Tibial nerve (tissue), 4 donors: ENCODE measurements around the gene G6PD.

Experiments
- EP300 ChIP-seq, 2 donors: sonication (generic); formaldehyde crosslinking; IDR thresholded peaks; one replicate each; pipeline ENCODE4 v1.6.1; 2017; ENCODE audit warnings: antibody characterized with exemption in 2 of 2, mild to moderate bottlenecking in 1 of 2
- TF ChIP-seq, protein P1 (sequence below), 5 experiments: fragments of 200-600 bp in 3 of 5; fragments of 450-650 bp in 2 of 5; sonication (generic) in 3 of 5; IDR thresholded peaks; one replicate each; pipeline ENCODE4 v1.5.1; 2016 to 2019; ENCODE audit warnings: antibody characterized with exemption in 5 of 5, mild to moderate bottlenecking in 3 of 5, moderate library complexity in 2 of 5

DNA sequence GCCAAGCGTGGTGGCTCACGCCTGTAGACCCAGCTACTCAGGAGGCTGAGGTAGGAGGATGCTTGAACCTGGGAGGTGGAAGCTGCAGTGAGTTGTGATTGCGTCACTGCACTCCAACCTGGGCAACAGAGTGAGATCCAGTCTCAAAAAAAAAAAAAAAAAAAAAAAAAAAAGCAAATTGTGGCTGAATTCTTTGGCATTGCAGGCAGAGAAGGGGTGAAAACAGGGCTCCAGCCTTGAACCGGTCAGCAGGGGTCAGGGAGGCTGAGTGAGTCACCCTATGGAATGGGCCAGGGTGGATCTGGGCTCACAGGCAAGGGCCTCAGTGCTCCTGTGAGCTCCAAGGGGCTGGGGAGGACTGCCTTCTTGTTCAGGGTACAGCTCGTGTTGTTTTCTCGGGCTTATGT, 17.4 kb downstream of the G6PD start:
- TF ChIP-seq, protein P1, sequence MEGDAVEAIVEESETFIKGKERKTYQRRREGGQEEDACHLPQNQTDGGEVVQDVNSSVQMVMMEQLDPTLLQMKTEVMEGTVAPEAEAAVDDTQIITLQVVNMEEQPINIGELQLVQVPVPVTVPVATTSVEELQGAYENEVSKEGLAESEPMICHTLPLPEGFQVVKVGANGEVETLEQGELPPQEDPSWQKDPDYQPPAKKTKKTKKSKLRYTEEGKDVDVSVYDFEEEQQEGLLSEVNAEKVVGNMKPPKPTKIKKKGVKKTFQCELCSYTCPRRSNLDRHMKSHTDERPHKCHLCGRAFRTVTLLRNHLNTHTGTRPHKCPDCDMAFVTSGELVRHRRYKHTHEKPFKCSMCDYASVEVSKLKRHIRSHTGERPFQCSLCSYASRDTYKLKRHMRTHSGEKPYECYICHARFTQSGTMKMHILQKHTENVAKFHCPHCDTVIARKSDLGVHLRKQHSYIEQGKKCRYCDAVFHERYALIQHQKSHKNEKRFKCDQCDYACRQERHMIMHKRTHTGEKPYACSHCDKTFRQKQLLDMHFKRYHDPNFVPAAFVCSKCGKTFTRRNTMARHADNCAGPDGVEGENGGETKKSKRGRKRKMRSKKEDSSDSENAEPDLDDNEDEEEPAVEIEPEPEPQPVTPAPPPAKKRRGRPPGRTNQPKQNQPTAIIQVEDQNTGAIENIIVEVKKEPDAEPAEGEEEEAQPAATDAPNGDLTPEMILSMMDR (IDR thresholded peaks at IDR 0.05), result no peak
- no peak for TF ChIP-seq EP300 (IDR thresholded peaks at IDR 0.05)
